Mucosa of rectum (tissue), 2 donors: Measurements from ENCODE around the gene PSPN.

ENCODE experiments used
- H3K27ac ChIP-seq, 2 donors: one replicate each; pipeline ENCODE4 v1.7.0; 2013; ENCODE audit warnings: inconsistent platforms in 2 of 2, low read depth in 2 of 2, low read length in 2 of 2
- H3K27me3 ChIP-seq, 2 donors: one replicate each; pipeline ENCODE4 v1.7.0; 2013; ENCODE audit warnings: low read length in 2 of 2; ENCODE audit not compliant: control insufficient read depth in 2 of 2, insufficient read depth in 2 of 2
- H3K36me3 ChIP-seq, 2 donors: one replicate each; pipeline ENCODE4 v1.7.0; 2013; ENCODE audit warnings: low read length in 2 of 2; ENCODE audit not compliant: control insufficient read depth in 2 of 2, insufficient read depth in 2 of 2
- H3K4me1 ChIP-seq, 2 donors: one replicate each; pipeline ENCODE4 v1.7.0; 2013; ENCODE audit warnings: low read length in 2 of 2, mild to moderate bottlenecking in 1 of 2; ENCODE audit not compliant: control insufficient read depth in 2 of 2, insufficient read depth in 2 of 2
- H3K4me3 ChIP-seq, 2 donors: one replicate each; pipeline ENCODE4 v1.7.0; 2013; ENCODE audit warnings: low read length in 2 of 2
- H3K9ac ChIP-seq, 2 donors: one replicate each; pipeline ENCODE4 v1.7.0; 2013; ENCODE audit warnings: low read length in 2 of 2, low read depth in 1 of 2, mild to moderate bottlenecking in 1 of 2
- H3K9me3 ChIP-seq, 2 donors: one replicate each; pipeline ENCODE4 v1.7.0; 2013; ENCODE audit warnings: low read length in 2 of 2; ENCODE audit not compliant: control insufficient read depth in 2 of 2
- donor health status: healthy.
- donor health status: Normal muscosa, but diverticular disease.

The PSPN gene

GRCh38 chr19:6383188-6383587, 7.5 kb upstream of the PSPN start:
- Histone ChIP-seq H3K27me3 (no peaks in the 10 kb centered on the region), H3K9me3 (no peaks in the 10 kb centered on the region), H3K4me3 (no peak overlapping the region), H3K9ac (no peak overlapping the region), H3K36me3 (peaks cover 49 to 63% of the 10 kb centered on the region in 2 donors), H3K27ac (no peak overlapping the region), H3K4me1 (no peaks in the 10 kb centered on the region)

- H3K4me3 ChIP-seq = no peak overlapping the region
- no peaks in the 10 kb centered on the region for H3K4me1 ChIP-seq
- no peak overlapping the region for H3K27ac ChIP-seq
- H3K9ac ChIP-seq = no peak overlapping the region
- no peaks in the 10 kb centered on the region for H3K27me3 ChIP-seq
- no peaks in the 10 kb centered on the region for H3K9me3 ChIP-seq
- peaks cover 36 to 50% of the 10 kb centered on the region in 2 donors for H3K36me3 ChIP-seq
These were observed 5.5 kb upstream of the PSPN start for GRCh38 chr19:6381030-6381750.

GRCh38 chr19:6379744-6380143, 4.0 kb upstream of the PSPN start:
- Histone ChIP-seq H3K36me3 (peaks cover 43 to 46% of the 10 kb centered on the region in 2 donors), H3K4me1 (no peaks in the 10 kb centered on the region), H3K9ac (no peak overlapping the region), H3K27me3 (no peaks in the 10 kb centered on the region), H3K27ac (no peak overlapping the region), H3K9me3 (no peaks in the 10 kb centered on the region), H3K4me3 (no peak overlapping the region)

GRCh38 chr19:6378486-6378885, 2.8 kb upstream of the PSPN start:
- H3K27ac ChIP-seq = no peak overlapping the region
- H3K4me1 ChIP-seq = peaks cover 4 to 6% of the 10 kb centered on the region in 2 donors
- H3K27me3 ChIP-seq = no peaks in the 10 kb centered on the region
- peaks cover 42% of the 10 kb centered on the region in 2 donors for H3K36me3 ChIP-seq
- no peak overlapping the region for H3K9ac ChIP-seq
- no peak overlapping the region for H3K4me3 ChIP-seq
- H3K9me3 ChIP-seq = no peaks in the 10 kb centered on the region

GRCh38 chr19:6378041-6378440, 2.3 kb upstream of the PSPN start:
- Histone ChIP-seq H3K4me3 (no peak overlapping the region), H3K9me3 (no peaks in the 10 kb centered on the region), H3K27me3 (no peaks in the 10 kb centered on the region), H3K4me1 (peaks cover 4 to 6% of the 10 kb centered on the region in 2 donors), H3K9ac (no peak overlapping the region), H3K36me3 (peaks cover 37 to 38% of the 10 kb centered on the region in 2 donors), H3K27ac (no peak overlapping the region)

GRCh38 chr19:6376512-6377190, 918 bp upstream of the PSPN start:
- no peak overlapping the region for H3K27ac ChIP-seq
- no peaks in the 10 kb centered on the region for H3K27me3 ChIP-seq
- H3K36me3 ChIP-seq = peaks cover 28 to 32% of the 10 kb centered on the region in 2 donors
- H3K4me3 ChIP-seq = no peak overlapping the region
- H3K9ac ChIP-seq = no peak overlapping the region
- peaks cover 4 to 13% of the 10 kb centered on the region in 2 donors for H3K4me1 ChIP-seq
- H3K9me3 ChIP-seq = no peaks in the 10 kb centered on the region

GRCh38 chr19:6374711-6375410, 872 bp downstream of the PSPN start:
- no peak overlapping the region for H3K27ac ChIP-seq
- no peak overlapping the region for H3K9ac ChIP-seq
- peaks cover 10 to 14% of the 10 kb centered on the region in 2 donors for H3K36me3 ChIP-seq

GRCh38 chr19:6374161-6374709, 1.5 kb downstream of the PSPN start:
- Histone ChIP-seq H3K9ac (no peak overlapping the region), H3K36me3 (peaks cover 6 to 12% of the 10 kb centered on the region in 2 donors), H3K27ac (peak overlapping the region; percentile 65 to 100), H3K9me3 (no peaks in the 10 kb centered on the region), H3K27me3 (no peaks in the 10 kb centered on the region), H3K4me3 (peak overlapping the region in 1 of 2 donors; percentile 53), H3K4me1 (peaks cover 4 to 13% of the 10 kb centered on the region in 2 donors)

More at GRCh38 chr19:6374711-6375410, 872 bp downstream of the PSPN start:
- no peak overlapping the region for H3K4me3 ChIP-seq
- H3K9me3 ChIP-seq = no peaks in the 10 kb centered on the region
- no peaks in the 10 kb centered on the region for H3K27me3 ChIP-seq
- H3K4me1 ChIP-seq = peaks cover 4 to 13% of the 10 kb centered on the region in 2 donors

GRCh38 chr19:6373813-6374108, 2.0 kb downstream of the PSPN start:
- Histone ChIP-seq H3K4me1 (peaks cover 4 to 13% of the 10 kb centered on the region in 2 donors), H3K9me3 (no peaks in the 10 kb centered on the region), H3K4me3 (peak overlapping the region; percentile 53 to 63), H3K27me3 (no peaks in the 10 kb centered on the region), H3K27ac (peak overlapping the region; percentile 65 to 100), H3K36me3 (peaks cover 6 to 12% of the 10 kb centered on the region in 2 donors), H3K9ac (peak overlapping the region in 1 of 2 donors; percentile 51)
